NB4 (cell line): ENCODE results near the gene CES1.
"Not testable (repeated sequence)": the region's sequence is repeated elsewhere in the genome, so short reads cannot be mapped to it uniquely, and the experiment has no call there.

Experiments
- POLR2A ChIP-seq: IDR thresholded peaks from 2 replicates; pipeline ENCODE4 v1.6.1; 2011; ENCODE audit warnings: mild to moderate bottlenecking; ENCODE audit not compliant: insufficient read length; ENCODE audit errors: extremely low read depth
- TF ChIP-seq, protein P1 (sequence below): IDR thresholded peaks from one replicate; pipeline ENCODE4 v1.5.1; 2012; ENCODE audit warnings: low read depth, low read length

DNA sequence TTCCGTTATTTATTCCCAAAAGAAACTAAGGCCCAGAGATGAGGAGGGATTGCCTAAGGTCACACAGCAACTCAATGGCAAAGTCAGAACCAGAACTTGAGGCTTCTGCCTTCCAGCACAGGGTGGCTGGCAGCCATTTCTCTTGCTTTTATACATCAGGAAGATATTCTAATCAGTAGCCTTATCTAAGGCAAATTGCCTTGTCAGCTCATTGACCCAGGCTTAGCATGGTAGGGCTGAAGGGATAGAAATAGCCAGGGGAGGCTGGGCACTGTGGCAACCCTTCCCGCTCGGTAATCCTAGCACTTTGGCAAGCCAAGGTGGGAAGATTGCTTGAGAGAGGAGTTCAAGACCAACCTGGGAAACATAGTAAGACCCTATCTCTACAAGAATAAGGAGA is 2.3 kb upstream of the CES1 start:
- TF ChIP-seq, protein P1, sequence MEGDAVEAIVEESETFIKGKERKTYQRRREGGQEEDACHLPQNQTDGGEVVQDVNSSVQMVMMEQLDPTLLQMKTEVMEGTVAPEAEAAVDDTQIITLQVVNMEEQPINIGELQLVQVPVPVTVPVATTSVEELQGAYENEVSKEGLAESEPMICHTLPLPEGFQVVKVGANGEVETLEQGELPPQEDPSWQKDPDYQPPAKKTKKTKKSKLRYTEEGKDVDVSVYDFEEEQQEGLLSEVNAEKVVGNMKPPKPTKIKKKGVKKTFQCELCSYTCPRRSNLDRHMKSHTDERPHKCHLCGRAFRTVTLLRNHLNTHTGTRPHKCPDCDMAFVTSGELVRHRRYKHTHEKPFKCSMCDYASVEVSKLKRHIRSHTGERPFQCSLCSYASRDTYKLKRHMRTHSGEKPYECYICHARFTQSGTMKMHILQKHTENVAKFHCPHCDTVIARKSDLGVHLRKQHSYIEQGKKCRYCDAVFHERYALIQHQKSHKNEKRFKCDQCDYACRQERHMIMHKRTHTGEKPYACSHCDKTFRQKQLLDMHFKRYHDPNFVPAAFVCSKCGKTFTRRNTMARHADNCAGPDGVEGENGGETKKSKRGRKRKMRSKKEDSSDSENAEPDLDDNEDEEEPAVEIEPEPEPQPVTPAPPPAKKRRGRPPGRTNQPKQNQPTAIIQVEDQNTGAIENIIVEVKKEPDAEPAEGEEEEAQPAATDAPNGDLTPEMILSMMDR: not testable (repeated sequence)
- not testable (repeated sequence) for TF ChIP-seq POLR2A
